ENCODE measurements around the gene ATF4.

- TF ChIP-seq CTCF (IDR thresholded peaks at IDR 0.05; ENCODE audit: low read depth, low read length) (no peak), POLR2A (IDR thresholded peaks at IDR 0.05; ENCODE audit: extremely low read depth, insufficient read length) (no peak), MAX (IDR thresholded peaks at IDR 0.05; ENCODE audit: low read depth, low read length) (no peak), MYC (IDR thresholded peaks at IDR 0.05; ENCODE audit: low read depth, low read length) (no peak)
Observed at GRCh38 chr22:39501644-39502108, 18.7 kb upstream of the ATF4 start.

Measured in NB4 (cell line).